PC-3 (cell line): ENCODE measurements around the gene CLSTN1. TPM values are rescaled to one million over a fixed set of nuclear protein-coding genes. Genes with fewer than 3 reads are reported as not detected.

Experiments
- ATAC-seq: fragments of 200-7000 bp; cut with Tn5 transposase; 2 replicates; pipeline ENCODE4 v1.9.1; 2020; ENCODE audit warnings: mild to moderate bottlenecking, moderate library complexity
- BruUV-seq: library from RNA; stranded (reverse); fragments of 400-500 nt; replicated peaks from 2 replicates; lab custom pipeline; 2021; lab: Mats Ljungman, UMichigan
- CTCF ChIA-PET: fragments of 300-600 bp; sonication (Branson Sonifier 250); formaldehyde crosslinking; loops from one replicate; lab custom pipeline; 2022; ENCODE audit warnings: antibody characterized with exemption; lab: Charles Lee
- POLR2A ChIA-PET: fragments of 300-600 bp; sonication (Branson Sonifier 250); formaldehyde crosslinking; loops from one replicate; lab custom pipeline; 2022; ENCODE audit warnings: antibody characterized with exemption; ENCODE audit not compliant: unreplicated experiment; lab: Charles Lee
- DNase-seq: peaks from one replicate; pipeline ENCODE4 v3.0.0-alpha.2; 2015
- H2AFZ ChIP-seq: fragments of 300-600 bp; sonication (generic); 2 replicates; pipeline ENCODE4 v1.6.0; 2016; ENCODE audit warnings: antibody characterized with exemption, low read length
- H3F3A ChIP-seq: fragments of 300-600 bp; sonication (generic); one replicate; pipeline ENCODE4 v1.6.0; 2017; ENCODE audit warnings: antibody characterized with exemption, low read length, control low read depth, mild to moderate bottlenecking; ENCODE audit not compliant: unreplicated experiment
- H3K27ac ChIP-seq: fragments of 300-600 bp; sonication (generic); 2 replicates; pipeline ENCODE4 v1.5.1; 2016; ENCODE audit warnings: mild to moderate bottlenecking, low read length
- H3K27me3 ChIP-seq: fragments of 300-600 bp; sonication (generic); 2 replicates; pipeline ENCODE4 v1.6.1; 2016; ENCODE audit warnings: low read length, mixed read lengths
- H3K36me3 ChIP-seq: fragments of 300-600 bp; sonication (generic); 2 replicates; pipeline ENCODE4 v1.6.1; 2016; ENCODE audit warnings: low read depth, mixed run types, low read length, mixed read lengths
- H3K4me1 ChIP-seq: fragments of 300-600 bp; sonication (generic); 2 replicates; pipeline ENCODE4 v1.5.1; 2016; ENCODE audit warnings: low read length; ENCODE audit not compliant: insufficient read depth
- H3K4me2 ChIP-seq: fragments of 300-600 bp; sonication (generic); 2 replicates; pipeline ENCODE4 v1.6.0; 2016; ENCODE audit warnings: low read length
- H3K4me3 ChIP-seq: fragments of 300-600 bp; sonication (generic); 2 replicates; pipeline ENCODE4 v1.5.1; 2016; ENCODE audit warnings: mild to moderate bottlenecking, low read length, mixed read lengths
- H3K79me2 ChIP-seq: fragments of 300-600 bp; sonication (generic); 2 replicates; pipeline ENCODE4 v1.6.1; 2017; ENCODE audit warnings: low read length, mixed read lengths
- H3K9ac ChIP-seq: fragments of 300-600 bp; sonication (generic); 2 replicates; pipeline ENCODE4 v1.6.0; 2016; ENCODE audit warnings: mild to moderate bottlenecking, low read length
- H3K9me2 ChIP-seq: fragments of 300-600 bp; sonication (generic); replicated peaks from 2 replicates; pipeline ENCODE4 v1.6.1; 2016; ENCODE audit warnings: mixed run types, low read length, mixed read lengths
- H3K9me3 ChIP-seq: fragments of 300-600 bp; sonication (generic); 2 replicates; pipeline ENCODE4 v1.6.1; 2016; ENCODE audit warnings: low read length, mixed read lengths
- H4K20me1 ChIP-seq: fragments of 300-600 bp; sonication (generic); 2 replicates; pipeline ENCODE4 v1.6.1; 2016; ENCODE audit warnings: low read length, mixed read lengths
- CTCF ChIP-seq: fragments of 300-600 bp; sonication (generic); conservative IDR thresholded peaks from 2 replicates; pipeline ENCODE4 v1.5.1; 2017; ENCODE audit warnings: antibody characterized with exemption, low read depth, mild to moderate bottlenecking, low read length
- EZH2 ChIP-seq: fragments of 300-600 bp; sonication (generic); IDR thresholded peaks from one replicate; pipeline ENCODE4 v1.6.1; 2017; ENCODE audit warnings: antibody characterized with exemption, mild to moderate bottlenecking, low read length; ENCODE audit not compliant: unreplicated experiment
- EZH2phosphoT487 ChIP-seq: fragments of 300-600 bp; sonication (generic); IDR thresholded peaks from 2 replicates; pipeline ENCODE4 v1.6.1; 2018; ENCODE audit warnings: mild to moderate bottlenecking, antibody characterized with exemption, low read length, borderline replicate concordance
- intact Hi-C: fragments of 100-400 bp; cut with micrococcal nuclease; formaldehyde crosslinking; loops from 2 replicates; pipeline ENCODE4 v1.9.0; 2023
- total RNA-seq: library from RNA; depleted of rRNA; stranded (reverse); fragments of >200 nt; gene quantifications from 2 replicates; pipeline ENCODE4 v1.2.3, GENCODE V29; 2014

The CLSTN1 gene
- total RNA-seq, 1 experiment from 2014 or later = 98.3 TPM

DNA sequence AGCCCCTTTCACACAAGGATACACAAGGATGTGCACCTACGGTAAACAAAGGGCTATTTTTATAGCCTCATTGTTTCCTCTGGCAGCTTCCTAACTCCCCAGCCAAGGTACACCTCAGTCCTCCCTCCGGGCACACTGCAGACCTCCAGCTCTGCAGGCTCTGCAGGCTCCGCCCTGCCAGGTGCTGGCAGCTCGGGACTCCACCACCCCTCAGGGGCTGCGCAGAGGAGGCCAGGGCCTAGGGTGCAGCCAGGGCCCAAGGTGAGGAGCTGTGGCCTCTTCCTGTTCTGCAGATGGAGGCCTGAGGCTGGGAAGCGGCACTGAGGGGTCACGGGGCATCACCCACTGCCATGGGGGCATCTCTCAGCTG lies 19.8 kb upstream of the CLSTN1 start:
- POLR2A ChIA-PET = no interaction called here
- Histone ChIP-seq H2AFZ (peak overlapping the region; percentile 52), H3K9me2 (no peaks in the 10 kb centered on the region), H3K9me3 (no peaks in the 10 kb centered on the region), H3K27ac (peak overlapping the region; percentile 69), H3K79me2 (no peaks in the 10 kb centered on the region), H3K4me1 (peaks cover 24% of the 10 kb centered on the region), H3K4me3 (no peak overlapping the region; the same call in 1 of the 2 replicates), H3F3A (no peaks in the 10 kb centered on the region), H3K4me2 (peak overlapping the region; percentile 57), H3K9ac (no peak overlapping the region; the same call in 1 of the 2 replicates), H3K36me3 (no peaks in the 10 kb centered on the region), H4K20me1 (no peaks in the 10 kb centered on the region), H3K27me3 (no peaks in the 10 kb centered on the region)
- TF ChIP-seq EZH2 (no peak), EZH2phosphoT487 (no peak), CTCF (no peak)
- DNase-seq = peak; percentile 92
- peak; percentile 85 for ATAC-seq
- intact Hi-C loops = no loop called here
- CTCF ChIA-PET = interaction anchor here (0.6 to 0.9 kb wide), 3 partner anchors 25 to 423 kb away, joined by 3 to 6 read pairs (median 3); no protein-coding TSS in a partner anchor
- BruUV-seq = no TSS peak

- peak; percentile 74 for DNase-seq
- H3K4me2 ChIP-seq = peak overlapping the region; percentile 57
- intact Hi-C loops = no loop called here
- no TSS peak for BruUV-seq
- no peaks in the 10 kb centered on the region for H4K20me1 ChIP-seq
- TF ChIP-seq EZH2phosphoT487 (no peak), EZH2 (no peak), CTCF (0 out of 2 replicates have a peak, but pooled peaks have one; percentile 21)
- no peaks in the 10 kb centered on the region for H3K79me2 ChIP-seq
- peaks cover 24% of the 10 kb centered on the region for H3K4me1 ChIP-seq
- ChIA-PET POLR2A (no interaction called here), CTCF (interaction anchor here (0.6 to 0.9 kb wide), 3 partner anchors 26 to 423 kb away, joined by 3 to 6 read pairs (median 3); no protein-coding TSS in a partner anchor)
- no peaks in the 10 kb centered on the region for H3K9me2 ChIP-seq
- peak overlapping the region; percentile 69 for H3K27ac ChIP-seq
- H3K9ac ChIP-seq = no peak overlapping the region
- no peaks in the 10 kb centered on the region for H3K27me3 ChIP-seq
- peak; percentile 36 for ATAC-seq
- H2AFZ ChIP-seq = no peak overlapping the region
- no peaks in the 10 kb centered on the region for H3K9me3 ChIP-seq
- no peak overlapping the region for H3K4me3 ChIP-seq
- H3K36me3 ChIP-seq = no peaks in the 10 kb centered on the region
- H3F3A ChIP-seq = no peaks in the 10 kb centered on the region
These were observed 19.2 kb upstream of the CLSTN1 start for GRCh38 chr1:9842781-9843575.
